A549 (cell line): Measurements from ENCODE around the gene TUBGCP3. TPM values are rescaled to one million over a fixed set of nuclear protein-coding genes. Genes with fewer than 3 reads are reported as not detected.

Experiments
- ATAC-seq, 2 experiments: fragments of 200-7000 bp in 1 of 2; fragments of >200 bp in 1 of 2; cut with Nextera tagmentation in 1 of 2; cut with Tn5 transposase in 1 of 2; 3 replicates each; pipeline versions ENCODE4 v1.8.0 to v1.9.1; 2018 to 2020; ENCODE audit warnings: mild to moderate bottlenecking in 1 of 2, moderate library complexity in 1 of 2
- CTCF ChIA-PET: fragments of 300-600 bp; sonication (Branson Sonifier 250); formaldehyde crosslinking; extraction: SDS; loops from one replicate; lab custom pipeline; 2021; ENCODE audit warnings: antibody characterized with exemption, inconsistent platforms; lab: Yijun Ruan, JAX
- POLR2A ChIA-PET: fragments of 350-600 bp; formaldehyde crosslinking; extraction: SDS; loops from one replicate; lab custom pipeline; 2021; ENCODE audit warnings: antibody characterized with exemption, inconsistent platforms; lab: Yijun Ruan, JAX
- DNase-seq, 2 experiments: peaks; one replicate each; pipeline versions ENCODE4 v3.0.0 to v3.0.0-alpha.2; 2011 to 2016; ENCODE audit warnings: low read depth in 1 of 2, low spot score in 1 of 2
- FAIRE-seq: peaks from 2 replicates; lab custom pipeline; 2011; peaks lifted over from hg19 to GRCh38; lab: Jason Lieb, UNC
- H3K27ac ChIP-seq, 2 experiments: fragments of >200 bp; sonication (Bioruptor Twin); formaldehyde crosslinking; 3 replicates each; pipeline ENCODE4 v1.5.1; 2016 to 2017
- H3K4me1 ChIP-seq: fragments of >200 bp; sonication (Bioruptor Twin); formaldehyde crosslinking; 3 replicates; pipeline ENCODE4 v1.6.1; 2016
- H3K4me2 ChIP-seq: fragments of >200 bp; sonication (Bioruptor Twin); formaldehyde crosslinking; 3 replicates; pipeline ENCODE4 v1.6.1; 2016
- H3K4me3 ChIP-seq: fragments of >200 bp; sonication (Bioruptor Twin); formaldehyde crosslinking; 3 replicates; pipeline ENCODE4 v1.5.1; 2016
- H3K9me3 ChIP-seq: fragments of >200 bp; sonication (Bioruptor Twin); formaldehyde crosslinking; 3 replicates; pipeline ENCODE4 v1.6.1; 2016
- CEBPB ChIP-seq, 2 experiments: fragments of >200 bp in 1 of 2; sonication (Bioruptor Twin) in 1 of 2; formaldehyde crosslinking in 1 of 2; IDR thresholded peaks; 2 replicates each; pipeline ENCODE4 v1.6.1; 2012 to 2016
- EP300 ChIP-seq, 2 experiments: fragments of >200 bp; sonication (Bioruptor Twin); formaldehyde crosslinking; IDR thresholded peaks; 2 replicates in 1 of 2; 3 replicates in 1 of 2; pipeline ENCODE4 v1.6.1; 2016 to 2017
- ESRRA ChIP-seq: fragments of 150-350 bp; IDR thresholded peaks from 2 replicates; pipeline ENCODE4 v1.6.1; 2014; ENCODE audit warnings: mild to moderate bottlenecking, low read length, borderline replicate concordance
- HDAC2 ChIP-seq: fragments of 200-600 bp; sonication (generic); IDR thresholded peaks from 2 replicates; pipeline ENCODE4 v1.6.1; 2016
- HEYL ChIP-seq: fragments of 250-450 bp; sonication (Bioruptor Pico); IDR thresholded peaks from 2 replicates; pipeline ENCODE4 v1.8.0; 2021; ENCODE audit warnings: mild to moderate bottlenecking, moderate library complexity
- HOXB5 ChIP-seq: fragments of 250-450 bp; sonication (Bioruptor Pico); IDR thresholded peaks from 2 replicates; pipeline ENCODE4 v1.5.0; 2020; ENCODE audit warnings: mild to moderate bottlenecking, moderate library complexity
- MAFK ChIP-seq: fragments of 450-650 bp; IDR thresholded peaks from 2 replicates; pipeline ENCODE4 v1.6.1; 2014; ENCODE audit not compliant: partially characterized antibody
- MYC ChIP-seq: IDR thresholded peaks from 2 replicates; pipeline ENCODE4 v1.6.1; 2012; ENCODE audit warnings: mild to moderate bottlenecking, inconsistent platforms, low read length, improper control_type of control experiment, borderline replicate concordance
- NFE2L2 ChIP-seq: fragments of 150-350 bp; conservative IDR thresholded peaks from 2 replicates; pipeline ENCODE4 v1.6.1; 2014; ENCODE audit warnings: low read length
- NPAS2 ChIP-seq: fragments of 250-450 bp; sonication (Bioruptor Pico); IDR thresholded peaks from 2 replicates; pipeline ENCODE4 v1.8.0; 2022; ENCODE audit warnings: mild to moderate bottlenecking, moderate library complexity, borderline replicate concordance
- PHF8 ChIP-seq: fragments of 200-600 bp; sonication (generic); IDR thresholded peaks from 2 replicates; pipeline ENCODE4 v1.6.1; 2016; ENCODE audit warnings: low read depth, mild to moderate bottlenecking, antibody characterized with exemption, moderate library complexity, borderline replicate concordance
- POLR2AphosphoS2 ChIP-seq: conservative IDR thresholded peaks from 2 replicates; pipeline ENCODE4 v1.6.1; 2012; ENCODE audit warnings: low read length, improper control_type of control experiment, inconsistent platforms
- RAD21 ChIP-seq, 2 experiments: fragments of >200 bp in 1 of 2; sonication (Bioruptor Twin) in 1 of 2; formaldehyde crosslinking in 1 of 2; IDR thresholded peaks in 1 of 2; conservative IDR thresholded peaks in 1 of 2; 2 replicates in 1 of 2; 3 replicates in 1 of 2; pipeline ENCODE4 v1.6.1; 2012 to 2018; ENCODE audit warnings: inconsistent platforms in 1 of 2
- RNF2 ChIP-seq: fragments of 200-600 bp; sonication (generic); IDR thresholded peaks from 2 replicates; pipeline ENCODE4 v1.6.1; 2016; ENCODE audit warnings: low read depth, mild to moderate bottlenecking, antibody characterized with exemption, moderate library complexity, borderline replicate concordance
- SREBF2 ChIP-seq: fragments of 450-650 bp; IDR thresholded peaks from 2 replicates; pipeline ENCODE4 v1.6.1; 2014; ENCODE audit warnings: mild to moderate bottlenecking, moderate library complexity
- ZSCAN20 ChIP-seq: fragments of 250-450 bp; sonication (Bioruptor Pico); IDR thresholded peaks from 2 replicates; pipeline ENCODE4 v1.8.0; 2022; ENCODE audit warnings: mild to moderate bottlenecking, moderate library complexity
- WGBS: methylation state at CpG from one replicate; pipeline ENCODE4 v1.1.6; 2017; ENCODE audit errors: missing lambda C conversion rate; 5-methylcytosine and 5-hydroxymethylcytosine counted together
- polyA plus RNA-seq, 4 experiments: library from polyadenylated mRNA; depleted of rRNA in 3 of 4; stranded (reverse); fragments of >200 nt; fragmentation: RNase III in 1 of 4; extraction: RNeasy Plus Mini Kit Qiagen cat#74134 plus additional on column Dnase treatment in 1 of 4; gene quantifications; 2 replicates in 3 of 4; 3 replicates in 1 of 4; pipeline ENCODE4 v1.2.3, GENCODE V29; 2011 to 2017
- TF ChIP-seq, protein P1 (sequence below): fragments of >200 bp; sonication (Bioruptor Twin); formaldehyde crosslinking; IDR thresholded peaks from 3 replicates; pipeline ENCODE4 v1.6.1; 2016
- TF ChIP-seq, protein P2 (sequence below): fragments of 250-450 bp; sonication (Bioruptor Pico); IDR thresholded peaks from 2 replicates; pipeline ENCODE4 v1.5.0; 2020; ENCODE audit warnings: low read depth, mild to moderate bottlenecking, moderate library complexity
- TF ChIP-seq, protein P3 (sequence below): fragments of 150-350 bp; IDR thresholded peaks from 2 replicates; pipeline ENCODE4 v1.6.1; 2014; ENCODE audit warnings: low read depth, mild to moderate bottlenecking, low read length
- TF ChIP-seq, protein P4 (sequence below): fragments of >200 bp; sonication (Bioruptor Twin); formaldehyde crosslinking; IDR thresholded peaks from 3 replicates; pipeline ENCODE4 v1.5.1; 2016
- TF ChIP-seq, protein P5 (sequence below): IDR thresholded peaks from 2 replicates; pipeline ENCODE4 v1.6.1; 2012
- TF ChIP-seq, protein P6 (sequence below): fragments of >200 bp; sonication (Bioruptor Twin); formaldehyde crosslinking; IDR thresholded peaks from 2 replicates; pipeline ENCODE4 v1.6.1; 2016

TUBGCP3 gene
- polyA plus RNA-seq, 2 of the 4 experiments (the other 2 are of a cell fraction), result 15.9 to 21.3 TPM

DNA sequence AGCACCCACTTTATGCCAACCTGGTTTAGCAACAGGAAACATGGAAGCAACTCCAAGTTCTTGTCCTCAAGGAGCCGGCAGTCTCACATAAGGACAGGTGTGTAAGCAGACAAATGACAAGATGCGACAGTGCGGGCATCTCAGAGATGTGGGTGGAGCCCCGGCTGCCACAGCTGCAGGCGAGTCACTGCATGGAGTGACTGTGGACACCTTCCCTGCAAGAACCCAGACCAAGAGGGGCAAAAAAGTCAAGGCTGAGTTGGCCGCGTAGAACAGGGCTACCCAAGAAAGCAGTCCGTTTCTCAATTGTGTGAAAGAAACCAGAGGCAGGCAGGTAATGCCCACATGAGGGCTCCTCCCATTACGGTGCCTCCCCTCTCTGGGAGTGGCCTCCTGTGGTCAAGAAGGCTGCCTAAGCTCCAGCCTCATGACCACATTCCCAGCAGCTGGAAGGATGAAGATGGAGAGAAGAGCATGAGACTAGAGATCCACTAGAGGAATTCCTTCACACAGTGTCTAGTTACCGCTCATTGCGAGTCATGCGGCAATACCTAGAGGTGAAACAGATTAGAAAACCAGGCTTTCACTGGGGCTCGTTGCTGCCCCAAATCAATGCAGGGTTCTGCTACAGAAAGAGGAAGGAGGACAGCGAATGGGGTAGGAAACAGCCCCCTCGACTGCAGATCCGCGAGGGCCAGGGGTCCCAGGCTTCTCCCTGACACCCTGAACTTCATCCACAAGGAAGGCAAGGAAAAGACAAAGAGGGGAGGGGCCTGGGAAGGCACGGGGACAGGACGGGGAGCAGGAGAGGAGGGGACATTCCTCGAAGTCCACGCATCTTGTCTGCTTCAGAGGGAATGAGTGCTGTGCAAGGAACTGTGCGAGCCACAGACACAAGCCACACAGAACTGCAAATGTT is 131.6 kb downstream of the TUBGCP3 start:
- H3K4me3 ChIP-seq, result no peak overlapping the region
- H3K27ac ChIP-seq, result no peak overlapping the region
- H3K4me2 ChIP-seq, result no peak overlapping the region
- FAIRE-seq, result no peak
- ChIA-PET CTCF (interaction anchor here (3.4 kb wide), 1 partner anchor 13 kb away, joined by 20 read pairs; no protein-coding TSS in a partner anchor), POLR2A (no interaction called here)
- WGBS, result 53% methylated on average over 18 of the region's 22 CpGs
- ATAC-seq, result no peak
- no peaks in the 10 kb centered on the region for H3K4me1 ChIP-seq
- H3K9me3 ChIP-seq, result no peaks in the 10 kb centered on the region
- TF ChIP-seq CEBPB (IDR thresholded peaks at IDR 0.05) (no peak), HEYL (no peak), HDAC2 (no peak), POLR2AphosphoS2 (no peak), NPAS2 (no peak), ESRRA (no peak), EP300 (IDR thresholded peaks at IDR 0.05) (no peak), RAD21 (conservative IDR thresholded peaks at IDR 0.05 in 1 of 2, IDR thresholded peaks at IDR 0.05 in 1 of 2) (no peak), MYC (no peak), HOXB5 (CRISPR knock-in tag) (no peak)
- TF ChIP-seq, protein P1, sequence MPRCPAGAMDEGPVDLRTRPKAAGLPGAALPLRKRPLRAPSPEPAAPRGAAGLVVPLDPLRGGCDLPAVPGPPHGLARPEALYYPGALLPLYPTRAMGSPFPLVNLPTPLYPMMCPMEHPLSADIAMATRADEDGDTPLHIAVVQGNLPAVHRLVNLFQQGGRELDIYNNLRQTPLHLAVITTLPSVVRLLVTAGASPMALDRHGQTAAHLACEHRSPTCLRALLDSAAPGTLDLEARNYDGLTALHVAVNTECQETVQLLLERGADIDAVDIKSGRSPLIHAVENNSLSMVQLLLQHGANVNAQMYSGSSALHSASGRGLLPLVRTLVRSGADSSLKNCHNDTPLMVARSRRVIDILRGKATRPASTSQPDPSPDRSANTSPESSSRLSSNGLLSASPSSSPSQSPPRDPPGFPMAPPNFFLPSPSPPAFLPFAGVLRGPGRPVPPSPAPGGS, result no peak
- TF ChIP-seq, protein P2, sequence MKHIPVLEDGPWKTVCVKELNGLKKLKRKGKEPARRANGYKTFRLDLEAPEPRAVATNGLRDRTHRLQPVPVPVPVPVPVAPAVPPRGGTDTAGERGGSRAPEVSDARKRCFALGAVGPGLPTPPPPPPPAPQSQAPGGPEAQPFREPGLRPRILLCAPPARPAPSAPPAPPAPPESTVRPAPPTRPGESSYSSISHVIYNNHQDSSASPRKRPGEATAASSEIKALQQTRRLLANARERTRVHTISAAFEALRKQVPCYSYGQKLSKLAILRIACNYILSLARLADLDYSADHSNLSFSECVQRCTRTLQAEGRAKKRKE (CRISPR knock-in tag), result no peak
- no peak for DNase-seq

DNA sequence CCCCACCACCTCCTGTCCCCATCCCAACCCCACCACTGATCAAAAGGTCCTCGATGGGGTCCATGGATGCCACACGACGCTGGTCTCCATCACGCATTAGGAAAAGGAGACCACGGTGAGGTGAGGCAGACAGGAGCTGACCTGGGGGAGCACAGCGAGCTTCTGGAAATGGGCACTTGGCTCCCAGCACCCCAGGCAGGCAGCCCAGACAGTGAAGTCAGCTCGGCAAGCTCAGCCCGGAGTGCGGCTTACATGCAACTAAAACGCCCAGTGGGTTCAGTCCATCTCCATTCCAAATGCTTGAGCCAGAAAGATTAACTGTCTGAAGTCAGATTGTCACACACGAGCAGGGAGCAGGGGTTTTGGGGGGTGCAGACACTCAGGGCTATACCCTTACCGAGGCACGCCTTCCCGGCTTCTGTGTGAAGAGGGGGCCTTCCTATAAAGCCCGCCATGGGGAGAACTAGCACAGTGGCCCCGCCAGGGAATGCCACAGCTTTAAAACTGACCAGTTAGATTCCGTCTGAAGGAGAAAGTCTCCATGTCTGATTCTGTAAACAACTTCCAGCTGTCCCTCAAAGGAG is 132.4 kb downstream of the TUBGCP3 start:
- DNase-seq (no peak), FAIRE-seq (no peak), ATAC-seq (no peak)
- H3K4me3 ChIP-seq, result no peak overlapping the region
- H3K9me3 ChIP-seq, result no peaks in the 10 kb centered on the region
- H3K4me1 ChIP-seq, result no peaks in the 10 kb centered on the region
- H3K27ac ChIP-seq, result no peak overlapping the region
- TF ChIP-seq PHF8, result no peak
- no peak for TF ChIP-seq EP300 (IDR thresholded peaks at IDR 0.05)
- TF ChIP-seq, protein P1, result no peak
- no peak for TF ChIP-seq NFE2L2
- no peak for TF ChIP-seq CEBPB (IDR thresholded peaks at IDR 0.05)
- no peak overlapping the region for H3K4me2 ChIP-seq
- ChIA-PET CTCF (interaction anchor here (3.4 kb wide), 1 partner anchor 12 kb away, joined by 20 read pairs; no protein-coding TSS in a partner anchor), POLR2A (no interaction called here)
- WGBS, result 46% methylated on average over 11 of the region's 17 CpGs

DNA sequence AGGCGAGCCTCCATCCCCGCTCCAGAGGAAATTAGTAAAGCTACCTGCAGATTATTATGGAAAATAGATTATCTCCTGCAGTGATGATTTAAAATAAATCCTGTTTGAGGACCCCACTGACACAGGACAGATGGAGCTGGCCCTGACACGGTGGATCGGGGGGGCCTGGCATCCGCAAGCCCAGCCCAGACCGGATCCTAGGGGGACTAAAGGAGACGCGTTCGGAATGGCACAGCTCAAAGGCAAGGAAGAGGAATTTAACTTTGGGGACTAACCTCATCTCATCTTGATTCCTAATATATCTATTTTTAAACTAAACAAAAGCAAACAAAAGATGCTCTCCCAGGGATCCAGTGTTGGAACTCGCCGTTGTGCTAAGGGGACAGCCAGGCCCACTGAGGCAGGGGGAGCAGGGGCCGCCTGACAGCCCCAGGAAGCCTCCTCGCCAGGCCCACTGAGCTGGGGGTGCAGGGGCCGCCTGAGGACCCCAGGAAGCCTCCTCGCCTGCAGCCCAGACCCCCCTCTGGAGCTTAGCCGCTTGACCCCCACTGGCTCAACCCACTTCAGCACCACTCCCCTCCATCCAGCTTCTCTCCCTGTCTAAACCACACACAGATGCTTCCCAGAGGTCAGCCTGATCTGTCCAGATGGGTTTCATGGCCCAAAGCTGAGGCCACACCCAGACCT is 133.2 kb downstream of the TUBGCP3 start:
- Histone ChIP-seq H3K4me1 (no peaks in the 10 kb centered on the region), H3K4me3 (no peak overlapping the region), H3K9me3 (no peaks in the 10 kb centered on the region), H3K4me2 (no peak overlapping the region), H3K27ac (no peak overlapping the region)
- CTCF ChIA-PET, result interaction anchor here (3.4 kb wide), 1 partner anchor 11 kb away, joined by 20 read pairs; no protein-coding TSS in a partner anchor
- FAIRE-seq, result no peak
- 53% methylated on average over 14 of the region's 16 CpGs for WGBS
- POLR2A ChIA-PET, result no interaction called here
- no peak for DNase-seq
- ATAC-seq, result no peak
- TF ChIP-seq, protein P3, sequence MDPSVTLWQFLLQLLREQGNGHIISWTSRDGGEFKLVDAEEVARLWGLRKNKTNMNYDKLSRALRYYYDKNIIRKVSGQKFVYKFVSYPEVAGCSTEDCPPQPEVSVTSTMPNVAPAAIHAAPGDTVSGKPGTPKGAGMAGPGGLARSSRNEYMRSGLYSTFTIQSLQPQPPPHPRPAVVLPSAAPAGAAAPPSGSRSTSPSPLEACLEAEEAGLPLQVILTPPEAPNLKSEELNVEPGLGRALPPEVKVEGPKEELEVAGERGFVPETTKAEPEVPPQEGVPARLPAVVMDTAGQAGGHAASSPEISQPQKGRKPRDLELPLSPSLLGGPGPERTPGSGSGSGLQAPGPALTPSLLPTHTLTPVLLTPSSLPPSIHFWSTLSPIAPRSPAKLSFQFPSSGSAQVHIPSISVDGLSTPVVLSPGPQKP, result no peak
- TF ChIP-seq, protein P4, sequence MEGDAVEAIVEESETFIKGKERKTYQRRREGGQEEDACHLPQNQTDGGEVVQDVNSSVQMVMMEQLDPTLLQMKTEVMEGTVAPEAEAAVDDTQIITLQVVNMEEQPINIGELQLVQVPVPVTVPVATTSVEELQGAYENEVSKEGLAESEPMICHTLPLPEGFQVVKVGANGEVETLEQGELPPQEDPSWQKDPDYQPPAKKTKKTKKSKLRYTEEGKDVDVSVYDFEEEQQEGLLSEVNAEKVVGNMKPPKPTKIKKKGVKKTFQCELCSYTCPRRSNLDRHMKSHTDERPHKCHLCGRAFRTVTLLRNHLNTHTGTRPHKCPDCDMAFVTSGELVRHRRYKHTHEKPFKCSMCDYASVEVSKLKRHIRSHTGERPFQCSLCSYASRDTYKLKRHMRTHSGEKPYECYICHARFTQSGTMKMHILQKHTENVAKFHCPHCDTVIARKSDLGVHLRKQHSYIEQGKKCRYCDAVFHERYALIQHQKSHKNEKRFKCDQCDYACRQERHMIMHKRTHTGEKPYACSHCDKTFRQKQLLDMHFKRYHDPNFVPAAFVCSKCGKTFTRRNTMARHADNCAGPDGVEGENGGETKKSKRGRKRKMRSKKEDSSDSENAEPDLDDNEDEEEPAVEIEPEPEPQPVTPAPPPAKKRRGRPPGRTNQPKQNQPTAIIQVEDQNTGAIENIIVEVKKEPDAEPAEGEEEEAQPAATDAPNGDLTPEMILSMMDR, result no peak
- TF ChIP-seq RNF2, result no peak
- TF ChIP-seq RAD21 (conservative IDR thresholded peaks at IDR 0.05 in 1 of 2, IDR thresholded peaks at IDR 0.05 in 1 of 2), result no peak
- no peak for TF ChIP-seq EP300 (IDR thresholded peaks at IDR 0.05)
- TF ChIP-seq, protein P5, sequence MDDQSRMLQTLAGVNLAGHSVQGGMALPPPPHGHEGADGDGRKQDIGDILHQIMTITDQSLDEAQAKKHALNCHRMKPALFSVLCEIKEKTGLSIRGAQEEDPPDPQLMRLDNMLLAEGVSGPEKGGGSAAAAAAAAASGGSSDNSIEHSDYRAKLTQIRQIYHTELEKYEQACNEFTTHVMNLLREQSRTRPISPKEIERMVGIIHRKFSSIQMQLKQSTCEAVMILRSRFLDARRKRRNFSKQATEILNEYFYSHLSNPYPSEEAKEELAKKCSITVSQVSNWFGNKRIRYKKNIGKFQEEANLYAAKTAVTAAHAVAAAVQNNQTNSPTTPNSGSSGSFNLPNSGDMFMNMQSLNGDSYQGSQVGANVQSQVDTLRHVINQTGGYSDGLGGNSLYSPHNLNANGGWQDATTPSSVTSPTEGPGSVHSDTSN, result no peak
- TF ChIP-seq SREBF2, result no peak
- TF ChIP-seq ZSCAN20 (CRISPR knock-in tag), result no peak
- TF ChIP-seq, protein P6, sequence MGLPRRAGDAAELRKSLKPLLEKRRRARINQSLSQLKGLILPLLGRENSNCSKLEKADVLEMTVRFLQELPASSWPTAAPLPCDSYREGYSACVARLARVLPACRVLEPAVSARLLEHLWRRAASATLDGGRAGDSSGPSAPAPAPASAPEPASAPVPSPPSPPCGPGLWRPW, result no peak
- no peak for TF ChIP-seq MAFK
